HepG2 (cell line): ENCODE measurements around the gene VEGFA.
A peak's percentile ranks its signal among the peaks of the same experiment; 100 is the strongest.

Source experiments
- ATM ChIP-seq: fragments of 450-650 bp; IDR thresholded peaks from 2 replicates; pipeline ENCODE4 v1.7.1; 2017; ENCODE audit warnings: mild to moderate bottlenecking, borderline replicate concordance
- BCLAF1 ChIP-seq: fragments of 450-650 bp; IDR thresholded peaks from 2 replicates; pipeline ENCODE4 v1.6.1; 2017; ENCODE audit warnings: mild to moderate bottlenecking
- CHD2 ChIP-seq: IDR thresholded peaks from 2 replicates; pipeline ENCODE4 v1.6.1; 2011; ENCODE audit warnings: low read depth, low read length, improper control_type of control experiment
- CTCF ChIP-seq: sonication (generic); formaldehyde crosslinking; IDR thresholded peaks from 2 replicates; pipeline ENCODE4 v1.5.0; 2020; ENCODE audit warnings: mild to moderate bottlenecking, missing genetic modification reagents, moderate library complexity
- MYC ChIP-seq: sonication (generic); formaldehyde crosslinking; IDR thresholded peaks from 2 replicates; pipeline ENCODE4 v1.9.0; 2021; ENCODE audit warnings: missing genetic modification reagents, borderline replicate concordance
- RELA ChIP-seq: sonication (generic); formaldehyde crosslinking; IDR thresholded peaks from 2 replicates; pipeline ENCODE4 v1.4.0; 2020; ENCODE audit warnings: missing genetic modification reagents
- RERE ChIP-seq: IDR thresholded peaks from 2 replicates; pipeline ENCODE4 v1.6.1; 2016; ENCODE audit warnings: low read depth, missing genetic modification reagents, missing compliant biosample characterization
- SETDB1 ChIP-seq: sonication (generic); formaldehyde crosslinking; IDR thresholded peaks from 2 replicates; pipeline ENCODE4 v1.5.1; 2020; ENCODE audit warnings: missing genetic modification reagents, mild to moderate bottlenecking, borderline replicate concordance
- TCF7L2 ChIP-seq: IDR thresholded peaks from 2 replicates; pipeline ENCODE4 v1.6.1; 2011; ENCODE audit warnings: mild to moderate bottlenecking, low read depth, low read length, moderate library complexity
- TF ChIP-seq, protein P1 (sequence below): fragments of 450-650 bp; IDR thresholded peaks from 2 replicates; pipeline ENCODE4 v1.6.1; 2016
- TF ChIP-seq, protein P2 (sequence below): sonication (generic); formaldehyde crosslinking; IDR thresholded peaks from 2 replicates; pipeline ENCODE4 v1.8.1; 2023; ENCODE audit warnings: missing genetic modification reagents, inconsistent platforms, borderline replicate concordance

DNA sequence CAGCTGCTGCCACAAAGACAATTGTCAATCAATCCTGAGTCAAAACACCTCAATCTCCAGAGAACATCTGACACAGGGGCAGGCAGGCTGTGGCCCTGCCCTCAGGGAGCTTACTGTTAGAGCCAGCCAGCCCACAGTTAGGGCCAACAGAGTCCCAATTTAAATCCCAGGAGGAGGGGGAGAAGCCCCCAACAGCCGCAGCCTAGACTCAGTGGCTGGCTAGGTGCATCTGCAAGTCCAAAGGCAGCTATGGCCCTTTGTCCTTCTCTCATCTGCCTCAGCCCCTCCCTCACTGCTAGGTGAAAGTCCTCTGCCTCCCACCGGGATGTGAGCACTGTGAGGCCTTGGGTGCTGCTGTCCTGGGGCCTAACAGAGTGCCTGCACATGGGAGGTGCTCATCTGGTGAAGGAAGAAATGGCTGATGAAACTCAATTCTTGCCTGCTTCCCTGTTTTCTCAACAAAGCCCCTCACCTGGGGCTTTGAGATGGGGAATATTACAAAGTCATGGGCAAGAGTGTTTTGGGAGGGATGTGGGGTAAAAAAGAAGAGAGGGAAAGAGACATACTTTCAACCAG is 33.7 kb upstream of the VEGFA start:
- TF ChIP-seq SETDB1 (CRISPR knock-in tag) (no peak), MYC (peak; percentile 43; the same call in 1 of the 2 replicates), CTCF (peak; percentile 32), BCLAF1 (no peak), CHD2 (no peak), RELA (no peak), TCF7L2 (no peak), ATM (no peak), RERE (CRISPR knock-in tag) (no peak)
- TF ChIP-seq, protein P1, sequence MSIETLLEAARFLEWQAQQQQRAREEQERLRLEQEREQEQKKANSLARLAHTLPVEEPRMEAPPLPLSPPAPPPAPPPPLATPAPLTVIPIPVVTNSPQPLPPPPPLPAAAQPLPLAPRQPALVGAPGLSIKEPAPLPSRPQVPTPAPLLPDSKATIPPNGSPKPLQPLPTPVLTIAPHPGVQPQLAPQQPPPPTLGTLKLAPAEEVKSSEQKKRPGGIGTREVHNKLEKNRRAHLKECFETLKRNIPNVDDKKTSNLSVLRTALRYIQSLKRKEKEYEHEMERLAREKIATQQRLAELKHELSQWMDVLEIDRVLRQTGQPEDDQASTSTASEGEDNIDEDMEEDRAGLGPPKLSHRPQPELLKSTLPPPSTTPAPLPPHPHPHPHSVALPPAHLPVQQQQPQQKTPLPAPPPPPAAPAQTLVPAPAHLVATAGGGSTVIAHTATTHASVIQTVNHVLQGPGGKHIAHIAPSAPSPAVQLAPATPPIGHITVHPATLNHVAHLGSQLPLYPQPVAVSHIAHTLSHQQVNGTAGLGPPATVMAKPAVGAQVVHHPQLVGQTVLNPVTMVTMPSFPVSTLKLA, result no peak
- TF ChIP-seq, protein P2, sequence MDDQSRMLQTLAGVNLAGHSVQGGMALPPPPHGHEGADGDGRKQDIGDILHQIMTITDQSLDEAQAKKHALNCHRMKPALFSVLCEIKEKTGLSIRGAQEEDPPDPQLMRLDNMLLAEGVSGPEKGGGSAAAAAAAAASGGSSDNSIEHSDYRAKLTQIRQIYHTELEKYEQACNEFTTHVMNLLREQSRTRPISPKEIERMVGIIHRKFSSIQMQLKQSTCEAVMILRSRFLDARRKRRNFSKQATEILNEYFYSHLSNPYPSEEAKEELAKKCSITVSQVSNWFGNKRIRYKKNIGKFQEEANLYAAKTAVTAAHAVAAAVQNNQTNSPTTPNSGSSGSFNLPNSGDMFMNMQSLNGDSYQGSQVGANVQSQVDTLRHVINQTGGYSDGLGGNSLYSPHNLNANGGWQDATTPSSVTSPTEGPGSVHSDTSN, result no peak
